Measurements from ENCODE around the gene CBL. TPM values are rescaled to one million over a fixed set of nuclear protein-coding genes. Genes with fewer than 3 reads are reported as not detected.

Gene CBL
- total and polyA plus RNA-seq, 2 experiments from 2014 or later: 31.6 to 67.6 TPM

DNA sequence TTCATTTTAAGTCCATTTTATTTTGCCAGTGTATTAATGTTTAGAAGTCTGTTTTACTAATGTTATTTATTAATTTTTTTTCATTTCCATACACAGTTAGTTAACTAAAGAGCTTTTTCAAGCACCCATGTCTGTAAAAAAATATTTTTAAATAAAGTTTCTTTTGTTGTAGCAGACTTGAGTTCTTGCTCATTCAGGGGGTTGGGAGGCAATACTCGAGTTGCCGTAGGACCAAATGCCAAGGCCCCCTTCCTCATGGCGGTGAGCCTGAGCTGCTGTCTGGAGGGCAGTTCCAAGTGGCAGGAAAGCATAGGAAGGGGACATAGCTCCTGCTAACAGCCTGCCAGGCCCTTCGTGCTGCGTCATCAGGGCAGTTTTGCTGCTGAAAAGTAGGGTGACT, 101.8 kb downstream of the CBL start:
- DNase-seq (ENCODE audit: low spot score) (no peak), ATAC-seq (no peak)
- H3K36me3 Mint-ChIP-seq (ENCODE audit: low read depth): peaks cover 30% of the 10 kb centered on the region

More for the DNA sequence above, 101.8 kb downstream of the CBL start:
- H3K27me3 ChIP-seq (ENCODE audit: insufficient read depth): no peaks in the 10 kb centered on the region
- no peak overlapping the region for H3K27ac ChIP-seq (ENCODE audit: low read depth)
- Mint-ChIP-seq H3K9me3 (no peaks in the 10 kb centered on the region; the same call in 2 of the 3 replicates), H3K27ac (no peak overlapping the region), H3K4me1 (peaks cover 17% of the 10 kb centered on the region), H3K4me3 (no peak overlapping the region), H3K27me3 (ENCODE audit: insufficient read depth, low read depth, poor library complexity) (peaks cover 14% of the 10 kb centered on the region)
- no peaks in the 10 kb centered on the region for H3K9me2 ChIP-seq (ENCODE audit: insufficient read depth)
- TF ChIP-seq CREB1 (CRISPR knock-in tag; IDR thresholded peaks at IDR 0.05; ENCODE audit: low read depth): no peak
- TF ChIP-seq, protein P1, sequence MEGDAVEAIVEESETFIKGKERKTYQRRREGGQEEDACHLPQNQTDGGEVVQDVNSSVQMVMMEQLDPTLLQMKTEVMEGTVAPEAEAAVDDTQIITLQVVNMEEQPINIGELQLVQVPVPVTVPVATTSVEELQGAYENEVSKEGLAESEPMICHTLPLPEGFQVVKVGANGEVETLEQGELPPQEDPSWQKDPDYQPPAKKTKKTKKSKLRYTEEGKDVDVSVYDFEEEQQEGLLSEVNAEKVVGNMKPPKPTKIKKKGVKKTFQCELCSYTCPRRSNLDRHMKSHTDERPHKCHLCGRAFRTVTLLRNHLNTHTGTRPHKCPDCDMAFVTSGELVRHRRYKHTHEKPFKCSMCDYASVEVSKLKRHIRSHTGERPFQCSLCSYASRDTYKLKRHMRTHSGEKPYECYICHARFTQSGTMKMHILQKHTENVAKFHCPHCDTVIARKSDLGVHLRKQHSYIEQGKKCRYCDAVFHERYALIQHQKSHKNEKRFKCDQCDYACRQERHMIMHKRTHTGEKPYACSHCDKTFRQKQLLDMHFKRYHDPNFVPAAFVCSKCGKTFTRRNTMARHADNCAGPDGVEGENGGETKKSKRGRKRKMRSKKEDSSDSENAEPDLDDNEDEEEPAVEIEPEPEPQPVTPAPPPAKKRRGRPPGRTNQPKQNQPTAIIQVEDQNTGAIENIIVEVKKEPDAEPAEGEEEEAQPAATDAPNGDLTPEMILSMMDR (conservative IDR thresholded peaks at IDR 0.05; ENCODE audit: low read depth in 2 of 2): no peak
- no peak for TF ChIP-seq EZH2 (IDR thresholded peaks at IDR 0.05; ENCODE audit: low read depth, unreplicated experiment)
- no peak for TF ChIP-seq POLR2AphosphoS5 (IDR thresholded peaks at IDR 0.05; ENCODE audit: low read depth)
- no peak for TF ChIP-seq ETS1 (IDR thresholded peaks at IDR 0.05)
- no peak for TF ChIP-seq EZH2phosphoT487 (IDR thresholded peaks at IDR 0.05; ENCODE audit: unreplicated experiment)
- TF ChIP-seq, protein P2, sequence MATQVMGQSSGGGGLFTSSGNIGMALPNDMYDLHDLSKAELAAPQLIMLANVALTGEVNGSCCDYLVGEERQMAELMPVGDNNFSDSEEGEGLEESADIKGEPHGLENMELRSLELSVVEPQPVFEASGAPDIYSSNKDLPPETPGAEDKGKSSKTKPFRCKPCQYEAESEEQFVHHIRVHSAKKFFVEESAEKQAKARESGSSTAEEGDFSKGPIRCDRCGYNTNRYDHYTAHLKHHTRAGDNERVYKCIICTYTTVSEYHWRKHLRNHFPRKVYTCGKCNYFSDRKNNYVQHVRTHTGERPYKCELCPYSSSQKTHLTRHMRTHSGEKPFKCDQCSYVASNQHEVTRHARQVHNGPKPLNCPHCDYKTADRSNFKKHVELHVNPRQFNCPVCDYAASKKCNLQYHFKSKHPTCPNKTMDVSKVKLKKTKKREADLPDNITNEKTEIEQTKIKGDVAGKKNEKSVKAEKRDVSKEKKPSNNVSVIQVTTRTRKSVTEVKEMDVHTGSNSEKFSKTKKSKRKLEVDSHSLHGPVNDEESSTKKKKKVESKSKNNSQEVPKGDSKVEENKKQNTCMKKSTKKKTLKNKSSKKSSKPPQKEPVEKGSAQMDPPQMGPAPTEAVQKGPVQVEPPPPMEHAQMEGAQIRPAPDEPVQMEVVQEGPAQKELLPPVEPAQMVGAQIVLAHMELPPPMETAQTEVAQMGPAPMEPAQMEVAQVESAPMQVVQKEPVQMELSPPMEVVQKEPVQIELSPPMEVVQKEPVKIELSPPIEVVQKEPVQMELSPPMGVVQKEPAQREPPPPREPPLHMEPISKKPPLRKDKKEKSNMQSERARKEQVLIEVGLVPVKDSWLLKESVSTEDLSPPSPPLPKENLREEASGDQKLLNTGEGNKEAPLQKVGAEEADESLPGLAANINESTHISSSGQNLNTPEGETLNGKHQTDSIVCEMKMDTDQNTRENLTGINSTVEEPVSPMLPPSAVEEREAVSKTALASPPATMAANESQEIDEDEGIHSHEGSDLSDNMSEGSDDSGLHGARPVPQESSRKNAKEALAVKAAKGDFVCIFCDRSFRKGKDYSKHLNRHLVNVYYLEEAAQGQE (IDR thresholded peaks at IDR 0.05; ENCODE audit: unreplicated experiment): no peak
- no peak for TF ChIP-seq ZNF331 (CRISPR knock-in tag; IDR thresholded peaks at IDR 0.05; ENCODE audit: low read depth)
- TF ChIP-seq STAT1 (IDR thresholded peaks at IDR 0.05; ENCODE audit: unreplicated experiment): no peak
- no peak for TF ChIP-seq ZNF114 (CRISPR knock-in tag; IDR thresholded peaks at IDR 0.05)
- no peak for TF ChIP-seq NANOG (IDR thresholded peaks at IDR 0.05; ENCODE audit: borderline replicate concordance)
- TF ChIP-seq ZNF462 (CRISPR knock-in tag; IDR thresholded peaks at IDR 0.05): no peak
- TF ChIP-seq JUNB (IDR thresholded peaks at IDR 0.05; ENCODE audit: unreplicated experiment): no peak
- peaks cover 12% of the 10 kb centered on the region; the same call in 1 of the 2 replicates for H3K4me1 ChIP-seq (ENCODE audit: insufficient read depth)
- H4K20me1 ChIP-seq (replicated peaks; ENCODE audit: insufficient read depth): peaks cover 9% of the 10 kb centered on the region
- no peak overlapping the region for H3K4me3 ChIP-seq
- 0 out of 2 replicates have a peak, but pooled peaks cover 4% of the 10 kb centered on the region for H3F3A ChIP-seq (replicated peaks; ENCODE audit: low read depth)
- H2AFZ ChIP-seq: no peak overlapping the region
- H3K79me2 ChIP-seq (replicated peaks; ENCODE audit: insufficient read depth): no peaks in the 10 kb centered on the region
- no peak overlapping the region for H3K4me2 ChIP-seq
- H3K36me3 ChIP-seq (ENCODE audit: insufficient read depth): peaks cover 16% of the 10 kb centered on the region

Data from GM23338 (cell line).